Endothelial cell (in vitro differentiated cells): ENCODE results near the gene SYTL1. TPM values are rescaled to one million over a fixed set of nuclear protein-coding genes. Genes with fewer than 3 reads are reported as not detected.

Source experiments
- DNase-seq: peaks from one replicate; pipeline ENCODE4 v3.0.0; 2021; ENCODE audit warnings: low spot score
- H3K27ac Mint-ChIP-seq: one replicate; pipeline ENCODE4 v1.8.0; 2021; ENCODE audit warnings: mixed read lengths, inconsistent platforms; ENCODE audit not compliant: unreplicated experiment
- H3K27me3 Mint-ChIP-seq: one replicate; pipeline ENCODE4 v1.8.0; 2021; ENCODE audit warnings: mild to moderate bottlenecking, moderate library complexity, mixed read lengths, inconsistent platforms; ENCODE audit not compliant: unreplicated experiment
- H3K36me3 Mint-ChIP-seq: one replicate; pipeline ENCODE4 v1.8.0; 2021; ENCODE audit warnings: mild to moderate bottlenecking, low read depth, mixed read lengths, inconsistent platforms; ENCODE audit not compliant: unreplicated experiment
- H3K4me1 Mint-ChIP-seq: one replicate; pipeline ENCODE4 v1.8.0; 2021; ENCODE audit warnings: mild to moderate bottlenecking, mixed read lengths, inconsistent platforms; ENCODE audit not compliant: unreplicated experiment
- H3K4me3 Mint-ChIP-seq: one replicate; pipeline ENCODE4 v1.8.0; 2021; ENCODE audit warnings: mild to moderate bottlenecking, mixed read lengths, inconsistent platforms; ENCODE audit not compliant: unreplicated experiment
- H3K9me3 Mint-ChIP-seq: one replicate; pipeline ENCODE4 v1.8.0; 2021; ENCODE audit warnings: mixed read lengths, inconsistent platforms; ENCODE audit not compliant: unreplicated experiment
- total RNA-seq: library from RNA; stranded (reverse); fragmentation: NEBNext Ultra II Directional; extraction: Animal tissue kit (Norgen Biotek cat#: 25700); gene quantifications from one replicate; pipeline ENCODE4 v1.2.1, GENCODE V29; 2021; ENCODE audit not compliant: unreplicated experiment
- TF ChIP-seq, protein P1 (sequence below): fragments of 200-600 bp; sonication (generic); IDR thresholded peaks from one replicate; pipeline ENCODE4 v1.5.0; 2021; ENCODE audit warnings: antibody characterized with exemption; ENCODE audit not compliant: unreplicated experiment

The SYTL1 gene
- total RNA-seq, 1 donor from 2014 or later, result 1.3 TPM

DNA sequence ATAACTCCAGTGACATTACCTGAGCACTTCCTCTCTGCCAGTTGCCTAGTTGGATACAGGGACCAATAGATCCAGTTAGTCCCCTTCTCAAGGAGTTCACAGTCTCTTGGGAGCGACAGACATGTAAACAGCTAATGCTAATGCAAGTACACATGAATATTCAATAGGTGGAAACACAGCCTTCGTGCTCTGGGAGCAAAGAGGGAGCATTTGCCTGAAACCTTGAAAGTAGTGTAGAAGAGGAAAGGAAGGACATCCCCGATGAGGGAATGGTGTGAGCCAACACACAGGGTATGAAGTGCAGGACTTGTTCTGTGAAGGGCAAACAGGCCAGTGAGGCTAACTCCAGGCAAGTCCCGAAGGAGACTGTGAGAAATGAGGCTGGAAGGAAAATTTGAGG is 23.7 kb upstream of the SYTL1 start:
- Mint-ChIP-seq H3K36me3 (no peaks in the 10 kb centered on the region), H3K27ac (no peak overlapping the region), H3K9me3 (no peaks in the 10 kb centered on the region), H3K27me3 (peaks cover 1% of the 10 kb centered on the region), H3K4me3 (no peak overlapping the region), H3K4me1 (peaks cover 47% of the 10 kb centered on the region)
- TF ChIP-seq, protein P1, sequence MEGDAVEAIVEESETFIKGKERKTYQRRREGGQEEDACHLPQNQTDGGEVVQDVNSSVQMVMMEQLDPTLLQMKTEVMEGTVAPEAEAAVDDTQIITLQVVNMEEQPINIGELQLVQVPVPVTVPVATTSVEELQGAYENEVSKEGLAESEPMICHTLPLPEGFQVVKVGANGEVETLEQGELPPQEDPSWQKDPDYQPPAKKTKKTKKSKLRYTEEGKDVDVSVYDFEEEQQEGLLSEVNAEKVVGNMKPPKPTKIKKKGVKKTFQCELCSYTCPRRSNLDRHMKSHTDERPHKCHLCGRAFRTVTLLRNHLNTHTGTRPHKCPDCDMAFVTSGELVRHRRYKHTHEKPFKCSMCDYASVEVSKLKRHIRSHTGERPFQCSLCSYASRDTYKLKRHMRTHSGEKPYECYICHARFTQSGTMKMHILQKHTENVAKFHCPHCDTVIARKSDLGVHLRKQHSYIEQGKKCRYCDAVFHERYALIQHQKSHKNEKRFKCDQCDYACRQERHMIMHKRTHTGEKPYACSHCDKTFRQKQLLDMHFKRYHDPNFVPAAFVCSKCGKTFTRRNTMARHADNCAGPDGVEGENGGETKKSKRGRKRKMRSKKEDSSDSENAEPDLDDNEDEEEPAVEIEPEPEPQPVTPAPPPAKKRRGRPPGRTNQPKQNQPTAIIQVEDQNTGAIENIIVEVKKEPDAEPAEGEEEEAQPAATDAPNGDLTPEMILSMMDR, result no peak
- no peak for DNase-seq

DNA sequence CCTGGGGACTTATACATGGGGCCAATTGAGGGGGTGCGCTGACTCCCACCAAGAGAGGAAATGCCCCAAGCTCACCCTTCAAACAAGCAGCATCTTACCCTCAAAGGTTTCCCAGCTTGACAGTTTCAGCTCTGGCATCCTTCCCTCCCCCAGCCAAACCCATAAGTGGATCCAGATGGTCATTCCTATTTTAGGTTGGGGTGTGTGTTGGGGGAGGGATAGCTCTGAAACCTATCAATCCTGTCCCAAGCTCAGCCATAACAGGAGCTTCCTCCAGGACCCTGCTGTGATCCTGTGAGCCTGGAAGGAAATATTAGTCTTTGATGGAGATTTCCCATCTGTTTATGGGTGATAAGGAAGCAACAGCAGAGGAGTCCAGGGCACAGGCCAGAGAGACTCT is 23.2 kb upstream of the SYTL1 start:
- DNase-seq, result no peak
- TF ChIP-seq, protein P1, result no peak
- Mint-ChIP-seq H3K27ac (no peak overlapping the region), H3K4me1 (peaks cover 45% of the 10 kb centered on the region), H3K4me3 (no peak overlapping the region), H3K9me3 (no peaks in the 10 kb centered on the region), H3K36me3 (no peaks in the 10 kb centered on the region), H3K27me3 (peaks cover 1% of the 10 kb centered on the region)

DNA sequence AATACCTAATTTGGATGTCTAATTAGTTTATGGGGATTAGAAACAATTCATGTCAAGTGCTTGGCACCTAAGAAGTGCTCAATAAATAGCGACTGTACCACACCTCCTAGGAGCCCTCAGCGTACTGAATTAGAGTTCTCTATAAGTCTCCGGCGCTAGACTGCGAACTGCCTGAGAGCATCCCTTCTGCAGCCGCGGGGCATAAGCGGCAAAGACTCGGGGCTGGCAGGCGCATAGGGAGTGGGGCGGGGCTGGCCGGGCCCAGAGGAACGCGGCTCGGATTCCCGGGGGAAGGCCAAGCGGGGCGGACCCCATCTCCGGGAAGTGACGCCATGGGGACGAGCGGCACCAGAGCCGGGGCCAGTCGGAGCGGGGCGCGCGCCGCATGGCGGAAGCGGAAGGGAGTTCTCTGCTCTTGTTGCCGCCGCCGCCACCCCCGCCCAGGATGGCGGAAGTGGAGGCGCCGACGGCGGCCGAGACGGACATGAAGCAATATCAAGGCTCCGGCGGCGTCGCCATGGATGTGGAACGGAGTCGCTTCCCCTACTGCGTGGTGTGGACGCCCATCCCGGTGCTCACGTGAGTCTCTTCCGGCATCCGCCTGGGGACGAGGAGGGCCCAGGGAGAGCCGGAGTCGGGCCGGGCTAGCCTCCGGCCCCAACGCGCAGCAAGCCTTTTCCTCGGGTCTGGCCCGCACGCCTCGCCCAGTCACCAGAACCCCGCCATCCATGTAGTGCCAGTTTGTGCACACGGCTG is 19.8 kb upstream of the SYTL1 start, which contains the start of gene TMEM222:
TSS of gene TMEM222 (plus strand) at position 351 of the 756 bp plus-strand sequence. CDS start at position 386, 35 bp downstream.
- TF ChIP-seq, protein P1, result peak; percentile 34
- peaks cover 3% of the 10 kb centered on the region for H3K27me3 Mint-ChIP-seq
- peak within 1 kb of the TSS; percentile 98 for H3K27ac Mint-ChIP-seq
- H3K4me3 Mint-ChIP-seq, result peak within 1 kb of the TSS; percentile 97
- H3K4me1 Mint-ChIP-seq, result peaks cover 38% of the 10 kb centered on the region
- peaks cover 11% of the 10 kb centered on the region for H3K36me3 Mint-ChIP-seq
- peak; percentile 99 for DNase-seq
- no peaks in the 10 kb centered on the region for H3K9me3 Mint-ChIP-seq

DNA sequence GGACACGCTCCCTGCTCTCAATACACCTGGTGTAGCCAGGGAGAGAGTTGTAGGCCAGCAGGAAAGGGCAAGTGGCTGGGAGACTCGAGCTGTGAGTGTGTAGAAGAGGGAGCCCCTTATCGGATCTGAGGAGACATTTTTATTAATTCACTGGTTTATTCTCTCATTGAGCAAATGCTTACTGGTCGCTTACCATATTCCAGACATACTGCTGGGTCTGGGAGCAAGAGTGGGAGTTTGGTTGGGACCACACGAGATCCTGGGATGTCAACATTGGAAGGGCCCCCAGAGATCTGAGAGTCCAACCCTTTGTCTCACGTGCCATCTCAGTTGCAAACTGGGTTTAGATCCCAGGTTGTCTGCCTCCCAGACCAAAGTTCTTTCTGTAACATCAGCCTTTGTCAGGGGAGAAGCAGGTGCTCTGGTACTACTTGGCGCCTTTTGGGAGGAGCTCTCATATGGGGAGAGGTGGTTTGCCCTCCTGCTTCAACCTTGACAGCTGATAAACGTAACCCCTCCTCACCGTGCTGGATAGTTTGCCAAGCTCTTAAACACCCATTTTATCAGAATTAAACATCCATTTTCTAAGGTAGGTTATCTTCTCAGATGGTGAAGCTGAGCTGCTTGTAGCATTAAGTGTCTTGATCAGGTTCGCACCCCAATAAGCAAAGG is 19.1 kb upstream of the SYTL1 start:
- Mint-ChIP-seq H3K27ac (peak overlapping the region; percentile 98), H3K9me3 (no peaks in the 10 kb centered on the region), H3K36me3 (peaks cover 12% of the 10 kb centered on the region), H3K27me3 (peaks cover 3% of the 10 kb centered on the region), H3K4me3 (peak overlapping the region; percentile 97), H3K4me1 (peaks cover 38% of the 10 kb centered on the region)
- DNase-seq, result no peak
- TF ChIP-seq, protein P1, result no peak

DNA sequence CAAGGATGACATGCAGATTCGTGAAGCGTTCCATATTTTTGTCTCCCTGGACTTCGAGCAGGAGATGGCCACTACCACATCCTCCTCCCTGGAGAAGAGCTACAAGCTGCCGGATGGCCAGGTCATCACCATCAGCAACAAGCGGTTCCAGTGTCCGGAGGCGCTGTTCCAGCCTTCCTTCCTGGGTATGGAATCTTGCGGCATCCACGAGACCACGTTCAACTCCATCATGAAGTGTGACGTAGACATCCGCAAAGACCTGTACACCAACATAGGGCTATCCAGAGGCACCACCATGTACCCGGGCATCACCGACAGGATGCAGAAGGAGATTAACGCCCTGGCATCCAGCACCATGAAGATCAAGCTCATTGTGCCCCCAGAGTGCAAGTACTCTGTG is 16.5 kb upstream of the SYTL1 start:
- Mint-ChIP-seq H3K36me3 (peaks cover 17% of the 10 kb centered on the region), H3K4me1 (peaks cover 28% of the 10 kb centered on the region), H3K4me3 (peak overlapping the region; percentile 29), H3K9me3 (no peaks in the 10 kb centered on the region), H3K27me3 (peaks cover 3% of the 10 kb centered on the region), H3K27ac (peak overlapping the region; percentile 25)
- TF ChIP-seq, protein P1, result no peak
- no peak for DNase-seq
